Lung microvascular endothelial cell (primary cell): ENCODE data around the gene COL25A1. TPM values are rescaled to one million over a fixed set of nuclear protein-coding genes. Genes with fewer than 3 reads are reported as not detected.

ENCODE experiments used
- DNase-seq, 2 donors: peaks; one replicate each; pipeline versions ENCODE4 v3.0.0 to v3.0.0-alpha.2; 2010; ENCODE audit warnings: low read depth in 2 of 2
- total RNA-seq: library from RNA; depleted of rRNA; stranded (reverse); fragments of >200 nt; gene quantifications from 2 replicates; pipeline ENCODE4 v1.2.1, GENCODE V29; 2014

Gene COL25A1
- total RNA-seq, 1 donor from 2014 or later, result under 0.01 TPM

- DNase-seq, result peak in 1 of 2 donors; percentile 1
These were observed 87.0 kb downstream of the COL25A1 start for GRCh38 chr4:109215506-109215905.

GRCh38 chr4:109214622-109215301 is 87.7 kb downstream of the COL25A1 start:
- peak; percentile 18 to 28 for DNase-seq

GRCh38 chr4:109213056-109213455 is 89.4 kb downstream of the COL25A1 start:
- DNase-seq, result no peak

- no peak for DNase-seq
These were observed 90.8 kb downstream of the COL25A1 start for GRCh38 chr4:109211671-109212070.

- DNase-seq, result no peak
These were observed 92.8 kb downstream of the COL25A1 start for GRCh38 chr4:109209647-109210046.

GRCh38 chr4:109207898-109208297 is 94.6 kb downstream of the COL25A1 start:
- DNase-seq, result no peak

GRCh38 chr4:109207061-109207460 is 95.4 kb downstream of the COL25A1 start:
- DNase-seq, result no peak

GRCh38 chr4:109206620-109207019 is 95.8 kb downstream of the COL25A1 start:
- DNase-seq, result no peak

- no peak for DNase-seq
These were observed 97.3 kb downstream of the COL25A1 start for GRCh38 chr4:109205186-109205585.

GRCh38 chr4:109199585-109199984 is 102.9 kb downstream of the COL25A1 start:
- no peak for DNase-seq

GRCh38 chr4:109195646-109196045 is 106.8 kb downstream of the COL25A1 start:
- DNase-seq, result no peak

- no peak for DNase-seq
These were observed 111.2 kb downstream of the COL25A1 start for GRCh38 chr4:109191216-109191615.

- no peak for DNase-seq
These were observed 116.0 kb downstream of the COL25A1 start for GRCh38 chr4:109186458-109186945.

GRCh38 chr4:109185951-109186350 is 116.5 kb downstream of the COL25A1 start:
- no peak for DNase-seq

GRCh38 chr4:109185548-109185947 is 116.9 kb downstream of the COL25A1 start:
- DNase-seq, result no peak

GRCh38 chr4:109184491-109184961 is 117.9 kb downstream of the COL25A1 start:
- peak in 1 of 2 donors; percentile 42 for DNase-seq

- DNase-seq, result no peak
These were observed 118.4 kb downstream of the COL25A1 start for GRCh38 chr4:109183931-109184490.

GRCh38 chr4:109182696-109183095 is 119.8 kb downstream of the COL25A1 start:
- DNase-seq, result no peak

GRCh38 chr4:109179061-109179460 is 123.4 kb downstream of the COL25A1 start:
- DNase-seq, result no peak

GRCh38 chr4:109177096-109177810 is 125.2 kb downstream of the COL25A1 start:
- DNase-seq, result no peak

- DNase-seq, result no peak
These were observed 128.1 kb downstream of the COL25A1 start for GRCh38 chr4:109174224-109174953.

GRCh38 chr4:109172301-109172700 is 130.2 kb downstream of the COL25A1 start:
- no peak for DNase-seq
